ENCODE measurements around the gene INSRR. TPM values are rescaled to one million over a fixed set of nuclear protein-coding genes. Genes with fewer than 3 reads are reported as not detected.

Gene INSRR
- total and polyA plus RNA-seq, 2 of the 8 experiments (the other 6 are each of a cell fraction or from before 2014, with no cell fraction given): 0.02 TPM; not detected in 1

- FAIRE-seq: no peak
- no peak overlapping the region for H3K23ac ChIP-seq (ENCODE audit: insufficient read length)
- H4K5ac ChIP-seq (ENCODE audit: insufficient read length, low read depth, low read length): no peak overlapping the region
- no peak for DNase-seq (ENCODE audit: low read depth in 1 of 2, low spot score in 2 of 2)
- no peak overlapping the region for H4K91ac ChIP-seq (replicated peaks; ENCODE audit: insufficient read length, low read length)
- no peak overlapping the region for H2BK120ac ChIP-seq (replicated peaks; ENCODE audit: low read depth, low read length)
- H3K36me3 ChIP-seq (ENCODE audit: control insufficient read depth in 2 of 4, insufficient read depth in 4 of 4, low read length in 3 of 4): no peaks in the 10 kb centered on the region
- no peak overlapping the region for H3K56ac ChIP-seq (replicated peaks; ENCODE audit: insufficient read length, low read depth, low read length)
- no peak overlapping the region for H3K4me3 ChIP-seq (ENCODE audit: extremely low read depth in 1 of 4, insufficient read depth in 2 of 4, low read depth in 3 of 4, low read length in 4 of 4)
- H4K8ac ChIP-seq (ENCODE audit: extremely low read depth, insufficient read depth, low read length): no peak overlapping the region
- H2BK5ac ChIP-seq (ENCODE audit: low read depth, low read length): no peak overlapping the region
- ChIA-PET CTCF (ENCODE audit: partially characterized antibody) (interaction anchor here (0.7 to 25.2 kb wide), 12 partner anchors 8 to 225 kb away, joined by 3 to 719 read pairs (median 7); partner anchors contain the start of genes INSRR, NTRK1 and PEAR1), POLR2A (ENCODE audit: partially characterized antibody) (interaction anchor here (0.7 to 0.8 kb wide), 3 partner anchors 15 to 158 kb away, joined by 3 read pairs; no protein-coding TSS in a partner anchor)
- WGBS, 2 experiments (ENCODE audit: extremely low coverage in 1 of 2, insufficient coverage in 1 of 2, insufficient read length in 1 of 2, insufficient replicate concordance in 2 of 2, low coverage in 1 of 2, low lambda C conversion rate in 2 of 2, missing lambda C conversion rate in 1 of 2): 89% methylated on average over 16 of the region's 17 CpGs; no CpG with 5 or more reads in 1 of the 2 experiments
- H2AK5ac ChIP-seq (ENCODE audit: low read depth, low read length): no peak overlapping the region
- H3K79me2 ChIP-seq (ENCODE audit: control insufficient read depth in 1 of 2, insufficient read depth in 2 of 2, low read length in 2 of 2): no peaks in the 10 kb centered on the region
- peaks cover 6% of the 10 kb centered on the region for H3K23me2 ChIP-seq (ENCODE audit: low read depth, low read length)
- no peaks in the 10 kb centered on the region for H3K79me1 ChIP-seq (ENCODE audit: low read depth, low read length)
- no peak overlapping the region for H3K9ac ChIP-seq (replicated peaks in 1 of 4; ENCODE audit: extremely low read depth in 1 of 4, low read depth in 3 of 4, low read length in 3 of 4)
- H2BK20ac ChIP-seq (ENCODE audit: low read length): no peak overlapping the region
- H2BK15ac ChIP-seq (ENCODE audit: low read length): no peak overlapping the region
- peak overlapping the region; percentile 9; the same call in 1 of the 2 replicates for H2BK12ac ChIP-seq (ENCODE audit: low read depth, low read length)
- no peaks in the 10 kb centered on the region for H3K9me3 ChIP-seq (ENCODE audit: insufficient read depth in 2 of 2, low read depth in 1 of 2, low read length in 1 of 2)
- H3K27me3 ChIP-seq (replicated peaks in 1 of 4; ENCODE audit: control insufficient read depth in 3 of 4, extremely low read depth in 1 of 4, insufficient read depth in 3 of 4, low read length in 3 of 4): peaks cover 30 to 78% (median 48%) of the 10 kb centered on the region in 4 experiments
- H3K14ac ChIP-seq (ENCODE audit: insufficient read length): no peak overlapping the region
- H2AFZ ChIP-seq (ENCODE audit: low read length): no peak overlapping the region
- no peak overlapping the region for H3K18ac ChIP-seq (ENCODE audit: extremely low read depth, low read length)
- H3K4me2 ChIP-seq (ENCODE audit: insufficient read depth in 1 of 2, low read depth in 2 of 2, low read length in 2 of 2): no peak overlapping the region
- peaks cover 0 to 5% of the 10 kb centered on the region in 2 experiments for H4K20me1 ChIP-seq (replicated peaks in 1 of 2; ENCODE audit: control insufficient read depth in 1 of 2, insufficient read depth in 2 of 2, low read length in 2 of 2)
- H3K4ac ChIP-seq (replicated peaks; ENCODE audit: insufficient read length, low read depth, low read length): no peak overlapping the region
- no peak overlapping the region for H3K27ac ChIP-seq (ENCODE audit: low read depth, low read length)
- H3K4me1 ChIP-seq (replicated peaks in 1 of 4; ENCODE audit: control insufficient read depth in 3 of 4, insufficient read depth in 4 of 4, low read length in 3 of 4): peaks cover 0 to 10% (median 1%) of the 10 kb centered on the region in 4 experiments; a peak in 4 of 7 replicates
- no peak for TF ChIP-seq FOSL1 (IDR thresholded peaks at IDR 0.05; ENCODE audit: insufficient read depth, low read depth, low read length)
- no peak for TF ChIP-seq RBBP5 (IDR thresholded peaks at IDR 0.05; ENCODE audit: borderline replicate concordance, low read depth, low read length)
- TF ChIP-seq SIN3A (conservative IDR thresholded peaks at IDR 0.05 in 1 of 2, IDR thresholded peaks at IDR 0.05 in 1 of 2; ENCODE audit: low read depth in 1 of 2, low read length in 2 of 2): no peak
- TF ChIP-seq RXRA (IDR thresholded peaks at IDR 0.05; ENCODE audit: insufficient read depth, low read depth, low read length): no peak
- no peak for TF ChIP-seq POLR2AphosphoS5 (IDR thresholded peaks at IDR 0.05; ENCODE audit: low read depth, low read length)
- no peak for TF ChIP-seq RFX5 (IDR thresholded peaks at IDR 0.05; ENCODE audit: borderline replicate concordance, low read depth, low read length)
- no peak for TF ChIP-seq BCL11A (IDR thresholded peaks at IDR 0.05; ENCODE audit: low read depth in 2 of 2, low read length in 2 of 2)
- no peak for TF ChIP-seq MAX (IDR thresholded peaks at IDR 0.05)
- TF ChIP-seq TCF12 (IDR thresholded peaks at IDR 0.05; ENCODE audit: low read depth, low read length): no peak
- no peak for TF ChIP-seq SIRT6 (IDR thresholded peaks at IDR 0.05; ENCODE audit: low read length)
- TF ChIP-seq YY1 (IDR thresholded peaks at IDR 0.05; ENCODE audit: low read depth, low read length): no peak
- no peak for TF ChIP-seq CBX5 (IDR thresholded peaks at IDR 0.05; ENCODE audit: low read depth, low read length)
- no peak for TF ChIP-seq KDM4A (IDR thresholded peaks at IDR 0.05; ENCODE audit: low read depth, low read length, severe bottlenecking)
Measured at GRCh38 chr1:156851779-156852417, 7.0 kb downstream of the INSRR start.
